ENCODE results near the gene RNF187.

RNF187 gene

DNA sequence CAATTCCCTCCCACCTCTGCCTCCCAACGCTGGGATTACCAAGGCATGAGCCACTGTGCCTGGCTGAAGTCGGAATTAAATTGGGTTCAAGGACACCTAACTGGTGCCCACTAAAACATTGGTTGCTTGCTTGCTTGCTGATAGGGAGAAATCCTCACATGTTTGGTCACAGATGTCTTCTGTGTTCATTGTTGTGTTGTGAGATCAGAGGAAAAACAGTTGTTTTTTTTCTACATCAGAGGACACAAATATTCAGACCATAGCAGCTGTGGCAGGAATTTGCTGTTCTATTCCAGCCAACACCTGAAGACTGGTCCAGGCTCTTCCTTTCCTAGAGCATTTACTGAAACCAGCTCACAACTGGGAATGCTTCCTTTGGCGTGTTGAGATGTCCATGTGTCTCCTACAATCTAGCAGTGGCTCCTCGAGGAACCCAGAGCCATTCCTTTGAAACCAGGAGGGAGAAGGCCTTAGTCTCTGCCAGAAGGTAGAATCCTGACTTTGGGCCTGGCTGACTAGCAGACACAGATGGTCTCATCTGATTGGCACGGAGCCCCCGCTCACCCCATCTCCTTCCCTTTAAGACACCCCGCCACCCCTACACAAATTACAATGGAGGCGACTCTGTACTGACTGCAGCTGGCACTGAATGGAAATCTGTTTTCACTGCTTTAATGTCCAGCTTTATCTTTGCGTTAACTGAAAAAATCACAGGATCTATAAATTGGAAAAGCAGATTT, 46.3 kb upstream of the RNF187 start:
- Histone ChIP-seq H3K9ac (ENCODE audit: low read depth, low read length, poor library complexity, severe bottlenecking) (no peak overlapping the region), H2AFZ (ENCODE audit: low read length) (no peak overlapping the region), H3K4me3 (ENCODE audit: low read length, poor library complexity, severe bottlenecking) (no peak overlapping the region), H3K4me2 (ENCODE audit: low read depth, low read length, poor library complexity, severe bottlenecking) (no peak overlapping the region), H3K79me2 (ENCODE audit: insufficient read depth, low read length) (no peaks in the 10 kb centered on the region), H3K36me3 (ENCODE audit: insufficient read depth, low read length) (no peaks in the 10 kb centered on the region), H3K9me2 (replicated peaks; ENCODE audit: low read depth, low read length) (no peaks in the 10 kb centered on the region), H3K27me3 (ENCODE audit: insufficient read depth, low read length, poor library complexity, severe bottlenecking) (no peaks in the 10 kb centered on the region), H3K4me1 (ENCODE audit: insufficient read depth, low read length, poor library complexity, severe bottlenecking) (no peaks in the 10 kb centered on the region), H4K20me1 (ENCODE audit: insufficient read depth, low read length, poor library complexity, severe bottlenecking) (no peaks in the 10 kb centered on the region), H3F3A (ENCODE audit: low read depth) (no peaks in the 10 kb centered on the region), H3K9me3 (ENCODE audit: insufficient read depth, low read depth, low read length) (no peaks in the 10 kb centered on the region)
- TF ChIP-seq, protein P1, sequence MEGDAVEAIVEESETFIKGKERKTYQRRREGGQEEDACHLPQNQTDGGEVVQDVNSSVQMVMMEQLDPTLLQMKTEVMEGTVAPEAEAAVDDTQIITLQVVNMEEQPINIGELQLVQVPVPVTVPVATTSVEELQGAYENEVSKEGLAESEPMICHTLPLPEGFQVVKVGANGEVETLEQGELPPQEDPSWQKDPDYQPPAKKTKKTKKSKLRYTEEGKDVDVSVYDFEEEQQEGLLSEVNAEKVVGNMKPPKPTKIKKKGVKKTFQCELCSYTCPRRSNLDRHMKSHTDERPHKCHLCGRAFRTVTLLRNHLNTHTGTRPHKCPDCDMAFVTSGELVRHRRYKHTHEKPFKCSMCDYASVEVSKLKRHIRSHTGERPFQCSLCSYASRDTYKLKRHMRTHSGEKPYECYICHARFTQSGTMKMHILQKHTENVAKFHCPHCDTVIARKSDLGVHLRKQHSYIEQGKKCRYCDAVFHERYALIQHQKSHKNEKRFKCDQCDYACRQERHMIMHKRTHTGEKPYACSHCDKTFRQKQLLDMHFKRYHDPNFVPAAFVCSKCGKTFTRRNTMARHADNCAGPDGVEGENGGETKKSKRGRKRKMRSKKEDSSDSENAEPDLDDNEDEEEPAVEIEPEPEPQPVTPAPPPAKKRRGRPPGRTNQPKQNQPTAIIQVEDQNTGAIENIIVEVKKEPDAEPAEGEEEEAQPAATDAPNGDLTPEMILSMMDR (conservative IDR thresholded peaks at IDR 0.05; ENCODE audit: low read length) = no peak
- no peak for TF ChIP-seq EZH2phosphoT487 (IDR thresholded peaks at IDR 0.05; ENCODE audit: borderline replicate concordance)

- Histone ChIP-seq H4K20me1 (ENCODE audit: insufficient read depth, low read length, poor library complexity, severe bottlenecking) (no peaks in the 10 kb centered on the region), H3K4me1 (ENCODE audit: insufficient read depth, low read length, poor library complexity, severe bottlenecking) (no peaks in the 10 kb centered on the region), H3F3A (ENCODE audit: low read depth) (no peaks in the 10 kb centered on the region), H3K4me2 (ENCODE audit: low read depth, low read length, poor library complexity, severe bottlenecking) (no peak overlapping the region), H3K9ac (ENCODE audit: low read depth, low read length, poor library complexity, severe bottlenecking) (no peak overlapping the region), H3K27me3 (ENCODE audit: insufficient read depth, low read length, poor library complexity, severe bottlenecking) (no peaks in the 10 kb centered on the region), H3K4me3 (ENCODE audit: low read length, poor library complexity, severe bottlenecking) (no peak overlapping the region), H3K36me3 (ENCODE audit: insufficient read depth, low read length) (no peaks in the 10 kb centered on the region), H3K9me2 (replicated peaks; ENCODE audit: low read depth, low read length) (no peaks in the 10 kb centered on the region), H2AFZ (ENCODE audit: low read length) (no peak overlapping the region), H3K79me2 (ENCODE audit: insufficient read depth, low read length) (no peaks in the 10 kb centered on the region), H3K9me3 (ENCODE audit: insufficient read depth, low read depth, low read length) (no peaks in the 10 kb centered on the region)
- TF ChIP-seq, protein P1 (conservative IDR thresholded peaks at IDR 0.05; ENCODE audit: low read length) = no peak
- no peak for TF ChIP-seq EZH2phosphoT487 (IDR thresholded peaks at IDR 0.05; ENCODE audit: borderline replicate concordance)
Observed at GRCh38 chr1:228443395-228443794, 43.8 kb upstream of the RNF187 start.

DNA sequence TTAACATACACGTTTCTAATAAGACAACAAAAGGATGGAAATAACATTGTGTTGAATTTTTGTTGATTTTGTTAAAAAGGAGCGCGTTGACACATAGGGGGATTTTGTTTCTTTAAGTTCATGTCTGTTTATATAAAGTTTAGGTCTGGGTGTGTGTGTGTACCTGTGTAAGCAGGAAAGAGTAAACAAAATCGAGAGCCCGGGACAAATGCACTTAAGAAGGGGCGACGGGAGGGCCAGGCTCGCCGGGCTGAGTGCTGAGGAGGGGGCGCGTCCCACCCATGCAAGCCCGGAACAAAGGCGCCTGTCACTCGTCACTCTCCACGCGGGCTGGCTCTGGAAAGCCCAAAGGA, 41.7 kb upstream of the RNF187 start:
- H3K9ac ChIP-seq (ENCODE audit: low read depth, low read length, poor library complexity, severe bottlenecking) = no peak overlapping the region
- H2AFZ ChIP-seq (ENCODE audit: low read length) = no peak overlapping the region
- H3K27me3 ChIP-seq (ENCODE audit: insufficient read depth, low read length, poor library complexity, severe bottlenecking) = no peaks in the 10 kb centered on the region
- H3K9me3 ChIP-seq (ENCODE audit: insufficient read depth, low read depth, low read length) = no peaks in the 10 kb centered on the region
- H3K4me1 ChIP-seq (ENCODE audit: insufficient read depth, low read length, poor library complexity, severe bottlenecking) = no peaks in the 10 kb centered on the region
- no peaks in the 10 kb centered on the region for H3K36me3 ChIP-seq (ENCODE audit: insufficient read depth, low read length)
- H3K4me2 ChIP-seq (ENCODE audit: low read depth, low read length, poor library complexity, severe bottlenecking) = no peak overlapping the region
- no peaks in the 10 kb centered on the region for H3K9me2 ChIP-seq (replicated peaks; ENCODE audit: low read depth, low read length)
- TF ChIP-seq EZH2phosphoT487 (IDR thresholded peaks at IDR 0.05; ENCODE audit: borderline replicate concordance) = no peak
- TF ChIP-seq, protein P1 (conservative IDR thresholded peaks at IDR 0.05; ENCODE audit: low read length) = no peak
- no peaks in the 10 kb centered on the region for H4K20me1 ChIP-seq (ENCODE audit: insufficient read depth, low read length, poor library complexity, severe bottlenecking)
- no peaks in the 10 kb centered on the region for H3K79me2 ChIP-seq (ENCODE audit: insufficient read depth, low read length)
- H3K4me3 ChIP-seq (ENCODE audit: low read length, poor library complexity, severe bottlenecking) = no peak overlapping the region
- no peaks in the 10 kb centered on the region for H3F3A ChIP-seq (ENCODE audit: low read depth)
